GM18951 (cell line): ENCODE results near the gene ZNF485.
A peak's percentile ranks its signal among the peaks of the same experiment; 100 is the strongest.
"Not testable (repeated sequence)": the region's sequence is repeated elsewhere in the genome, so short reads cannot be mapped to it uniquely, and the experiment has no call there.

Experiments
- POLR2A ChIP-seq: IDR thresholded peaks from 4 replicates; pipeline ENCODE4 v1.6.1; 2011; ENCODE audit warnings: mild to moderate bottlenecking; ENCODE audit not compliant: insufficient read length, insufficient read depth; ENCODE audit errors: extremely low read depth
- in situ Hi-C: fragments of 300-500 bp; cut with MboI; formaldehyde crosslinking; loops from one replicate; pipeline ENCODE4 v1.12.0; 2022; ENCODE audit warnings: low sequenced_read_pairs, mixed read lengths, inconsistent platforms; ENCODE audit not compliant: unreplicated experiment

ZNF485 gene

GRCh38 chr10:43591303-43591904 lies 14.8 kb upstream of the ZNF485 start:
- in situ Hi-C loops, result no loop called here

GRCh38 chr10:43594944-43595589 lies 11.2 kb upstream of the ZNF485 start:
- TF ChIP-seq POLR2A, result peak; percentile 27
- in situ Hi-C loops, result no loop called here

More at GRCh38 chr10:43591303-43591904, 14.8 kb upstream of the ZNF485 start:
- no peak for TF ChIP-seq POLR2A

GRCh38 chr10:43595739-43596298 lies 10.4 kb upstream of the ZNF485 start:
- no peak for TF ChIP-seq POLR2A
- in situ Hi-C loops, result no loop called here

GRCh38 chr10:43596546-43596945 lies 9.7 kb upstream of the ZNF485 start:
- TF ChIP-seq POLR2A, result no peak
- in situ Hi-C loops, result no loop called here

- in situ Hi-C loops, result no loop called here
Observed at GRCh38 chr10:43598446-43598845, 7.8 kb upstream of the ZNF485 start.

GRCh38 chr10:43599333-43599732 lies 6.9 kb upstream of the ZNF485 start:
- in situ Hi-C loops, result no loop called here
- no peak for TF ChIP-seq POLR2A

More at GRCh38 chr10:43598446-43598845, 7.8 kb upstream of the ZNF485 start:
- no peak for TF ChIP-seq POLR2A

GRCh38 chr10:43601576-43601975 lies 4.7 kb upstream of the ZNF485 start:
- in situ Hi-C loops, result not testable (repeated sequence)

- TF ChIP-seq POLR2A, result no peak
Observed at GRCh38 chr10:43605850-43606322, 352 bp upstream of the ZNF485 start.

GRCh38 chr10:43607199-43607573 lies 948 bp downstream of the ZNF485 start:
- in situ Hi-C loops, result no loop called here
- no peak for TF ChIP-seq POLR2A

More at GRCh38 chr10:43605850-43606322, 352 bp upstream of the ZNF485 start:
- in situ Hi-C loops, result no loop called here

- in situ Hi-C loops, result no loop called here
- no peak for TF ChIP-seq POLR2A
Observed at GRCh38 chr10:43610636-43611035, 4.4 kb downstream of the ZNF485 start.

- TF ChIP-seq POLR2A, result no peak
- in situ Hi-C loops, result no loop called here
Observed at GRCh38 chr10:43616697-43617370, 10.6 kb downstream of the ZNF485 start.

- TF ChIP-seq POLR2A, result no peak
- in situ Hi-C loops, result no loop called here
Observed at GRCh38 chr10:43619368-43619767, 13.1 kb downstream of the ZNF485 start.

GRCh38 chr10:43622038-43622437 lies 15.8 kb downstream of the ZNF485 start:
- TF ChIP-seq POLR2A, result no peak
- in situ Hi-C loops, result no loop called here
